ENCODE results near the gene FRRS1L.

DNA sequence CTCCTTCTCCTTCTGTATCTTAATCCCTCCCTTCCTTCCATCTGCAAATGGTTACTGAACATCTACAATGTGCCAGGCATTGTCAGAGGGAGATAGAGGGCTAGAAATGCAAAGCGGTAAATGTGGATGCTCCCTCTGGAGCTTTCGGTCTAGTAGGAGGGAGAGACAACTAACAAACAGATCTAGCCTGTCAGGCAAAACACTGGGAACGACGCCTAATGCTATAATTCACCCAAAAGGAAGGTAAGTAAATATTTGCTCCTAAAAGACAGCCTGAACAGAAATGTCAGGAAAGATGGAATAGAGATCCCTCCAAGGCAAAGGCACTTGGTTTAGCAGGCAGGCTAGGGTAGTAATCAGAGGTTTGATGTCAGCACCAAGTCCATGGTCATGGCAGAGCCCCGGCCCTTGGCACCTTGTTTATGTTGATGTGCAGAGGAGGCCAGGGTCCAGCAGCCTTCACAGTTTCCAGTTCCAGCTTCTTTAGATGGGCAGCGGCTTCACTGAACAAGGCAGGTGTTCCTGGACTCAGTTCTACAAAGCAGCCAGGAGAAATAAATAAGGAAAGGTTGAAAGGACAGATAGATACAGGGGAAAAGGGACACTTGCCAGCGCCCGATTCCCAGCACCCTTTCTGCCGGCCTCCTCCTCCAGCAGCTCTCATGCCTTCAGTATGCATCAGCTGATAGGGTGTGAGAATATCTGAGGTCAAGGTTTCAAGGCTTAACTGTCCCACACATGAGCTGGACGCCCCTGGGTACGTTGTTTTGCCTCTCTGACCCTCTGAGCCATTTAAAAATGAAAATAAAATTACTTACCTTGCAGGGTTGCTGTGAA, 46.5 kb upstream of the FRRS1L start:
- TF ChIP-seq, protein P1, sequence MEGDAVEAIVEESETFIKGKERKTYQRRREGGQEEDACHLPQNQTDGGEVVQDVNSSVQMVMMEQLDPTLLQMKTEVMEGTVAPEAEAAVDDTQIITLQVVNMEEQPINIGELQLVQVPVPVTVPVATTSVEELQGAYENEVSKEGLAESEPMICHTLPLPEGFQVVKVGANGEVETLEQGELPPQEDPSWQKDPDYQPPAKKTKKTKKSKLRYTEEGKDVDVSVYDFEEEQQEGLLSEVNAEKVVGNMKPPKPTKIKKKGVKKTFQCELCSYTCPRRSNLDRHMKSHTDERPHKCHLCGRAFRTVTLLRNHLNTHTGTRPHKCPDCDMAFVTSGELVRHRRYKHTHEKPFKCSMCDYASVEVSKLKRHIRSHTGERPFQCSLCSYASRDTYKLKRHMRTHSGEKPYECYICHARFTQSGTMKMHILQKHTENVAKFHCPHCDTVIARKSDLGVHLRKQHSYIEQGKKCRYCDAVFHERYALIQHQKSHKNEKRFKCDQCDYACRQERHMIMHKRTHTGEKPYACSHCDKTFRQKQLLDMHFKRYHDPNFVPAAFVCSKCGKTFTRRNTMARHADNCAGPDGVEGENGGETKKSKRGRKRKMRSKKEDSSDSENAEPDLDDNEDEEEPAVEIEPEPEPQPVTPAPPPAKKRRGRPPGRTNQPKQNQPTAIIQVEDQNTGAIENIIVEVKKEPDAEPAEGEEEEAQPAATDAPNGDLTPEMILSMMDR (IDR thresholded peaks at IDR 0.05), result no peak
- no peak for TF ChIP-seq POLR2A (IDR thresholded peaks at IDR 0.05)
- TF ChIP-seq EP300 (IDR thresholded peaks at IDR 0.05), result no peak

All from ovary (tissue), 3 donors.